ENCODE measurements around the gene EIPR1.

EIPR1 gene

GRCh38 chr2:3154700-3155099 is 222.9 kb downstream of the EIPR1 start:
- no peak for TF ChIP-seq CTCF (IDR thresholded peaks at IDR 0.05; ENCODE audit: control insufficient read depth, extremely low read depth, insufficient read depth)
- H3K4me3 ChIP-seq (ENCODE audit: low read depth, low read length) = no peak overlapping the region
- DNase-seq (ENCODE audit: low read depth) = no peak

GRCh38 chr2:3154146-3154545 is 223.5 kb downstream of the EIPR1 start:
- H3K4me3 ChIP-seq (ENCODE audit: low read depth, low read length) = no peak overlapping the region
- no peak for DNase-seq (ENCODE audit: low read depth)
- no peak for TF ChIP-seq CTCF (IDR thresholded peaks at IDR 0.05; ENCODE audit: control insufficient read depth, extremely low read depth, insufficient read depth)

DNA sequence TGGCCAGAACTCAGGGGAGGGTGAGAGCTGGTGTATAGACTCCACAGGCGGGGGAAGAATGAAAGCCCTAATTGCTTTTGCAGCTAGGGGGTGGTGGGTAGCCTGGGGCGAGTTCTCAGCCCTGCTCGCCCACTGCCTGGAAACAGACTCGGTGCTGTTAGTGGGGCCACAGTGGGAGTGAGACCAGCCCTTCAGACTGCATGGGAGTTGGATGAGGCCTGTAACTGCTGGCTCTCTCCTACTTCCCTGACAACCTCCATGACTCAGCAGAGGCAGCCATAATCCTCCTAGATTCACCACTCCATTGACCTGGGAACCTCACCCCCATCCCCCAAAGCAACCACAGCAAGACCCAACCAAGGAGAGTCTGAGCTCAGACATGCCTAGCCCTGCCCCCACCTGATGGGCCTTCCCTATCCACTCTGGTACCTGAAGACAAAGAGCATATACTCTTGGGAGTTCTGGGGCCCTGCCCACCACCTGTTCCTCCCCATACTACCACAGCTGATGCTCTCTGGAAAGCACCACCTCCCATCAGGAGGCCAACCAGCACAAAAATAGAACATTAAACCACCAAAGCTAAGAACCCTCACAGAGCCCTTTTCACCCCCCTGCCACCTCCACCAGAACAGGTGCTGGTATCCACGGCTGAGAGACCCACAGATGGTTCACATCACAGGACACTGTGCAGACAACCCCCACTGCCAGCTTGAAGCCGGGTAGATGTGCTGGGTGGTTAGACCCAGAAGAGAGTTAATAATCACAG is 226.3 kb downstream of the EIPR1 start:
- no peak for DNase-seq (ENCODE audit: low read depth)
- no peak for TF ChIP-seq CTCF (IDR thresholded peaks at IDR 0.05; ENCODE audit: control insufficient read depth, extremely low read depth, insufficient read depth)

GRCh38 chr2:3149441-3150217 is 228.0 kb downstream of the EIPR1 start:
- TF ChIP-seq CTCF (IDR thresholded peaks at IDR 0.05; ENCODE audit: control insufficient read depth, extremely low read depth, insufficient read depth) = no peak
- H3K4me3 ChIP-seq (ENCODE audit: low read depth, low read length) = no peak overlapping the region; the same call in 1 of the 2 replicates
- DNase-seq (ENCODE audit: low read depth) = peak; percentile 78

More for the DNA sequence above, 226.3 kb downstream of the EIPR1 start:
- no peak overlapping the region for H3K4me3 ChIP-seq (ENCODE audit: low read depth, low read length)

DNA sequence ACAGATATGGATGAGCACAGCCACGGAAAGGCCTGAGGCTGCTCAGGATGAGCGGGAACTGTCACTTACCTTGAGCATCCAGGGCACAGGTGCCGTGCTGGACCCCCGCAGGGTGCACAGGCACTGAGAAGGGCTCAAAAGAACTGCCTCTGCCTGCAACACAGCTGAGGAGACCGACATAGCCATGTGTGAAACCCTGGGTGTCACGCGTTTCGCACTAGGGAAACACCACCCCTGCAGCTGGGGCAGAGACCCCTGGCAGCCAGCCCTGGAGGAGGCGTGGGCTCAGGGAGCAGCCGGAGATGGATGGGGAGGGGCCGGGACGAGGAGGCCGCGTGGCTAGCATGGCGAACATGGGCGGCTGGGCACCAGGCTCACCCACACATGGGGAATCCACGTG is 228.9 kb downstream of the EIPR1 start:
- no peak for TF ChIP-seq CTCF (IDR thresholded peaks at IDR 0.05; ENCODE audit: control insufficient read depth, extremely low read depth, insufficient read depth)
- DNase-seq (ENCODE audit: low read depth) = no peak

GRCh38 chr2:3147651-3148530 is 229.7 kb downstream of the EIPR1 start:
- no peak for TF ChIP-seq CTCF (IDR thresholded peaks at IDR 0.05; ENCODE audit: control insufficient read depth, extremely low read depth, insufficient read depth)
- no peak overlapping the region for H3K4me3 ChIP-seq (ENCODE audit: low read depth, low read length)
- no peak for DNase-seq (ENCODE audit: low read depth)

More for the DNA sequence above, 228.9 kb downstream of the EIPR1 start:
- H3K4me3 ChIP-seq (ENCODE audit: low read depth, low read length) = no peak overlapping the region

Data from LNCaP clone FGC (cell line).